GM19043 (cell line): ENCODE measurements around the gene TEX52.
"Not testable (repeated sequence)": the region's sequence is repeated elsewhere in the genome, so short reads cannot be mapped to it uniquely, and the experiment has no call there.

Source experiments
- ATAC-seq: cut with Tn5 transposase; IDR thresholded peaks from one replicate; pipeline ENCODE4 v1.9.1; 2021; ENCODE audit warnings: low read depth; ENCODE audit not compliant: unreplicated experiment

TEX52 gene

GRCh38 chr12:2868986-2869632 is 12.3 kb upstream of the TEX52 start:
- ATAC-seq: not testable (repeated sequence)

- no peak for ATAC-seq
Observed at GRCh38 chr12:2864198-2864597, 7.4 kb upstream of the TEX52 start.

DNA sequence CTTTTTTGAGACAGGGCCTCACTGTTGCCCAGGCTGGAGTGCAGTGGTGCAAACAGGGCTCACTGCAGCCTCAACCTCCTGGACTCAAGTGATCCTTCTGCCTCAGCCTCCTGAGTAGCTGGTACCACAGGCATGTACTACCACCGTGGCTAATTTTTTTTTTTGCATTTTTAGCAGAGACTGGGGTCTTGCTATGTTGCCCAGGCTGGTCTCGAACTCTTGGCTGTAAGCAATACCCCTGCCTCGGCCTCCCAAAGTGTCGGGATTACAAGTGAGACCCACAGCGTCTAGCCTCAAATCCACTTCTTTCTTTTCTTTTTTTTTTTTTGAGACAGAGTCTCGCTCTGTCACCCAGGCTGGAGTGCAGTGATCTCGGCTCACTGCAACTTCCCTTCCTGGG is 6.6 kb upstream of the TEX52 start:
- not testable (repeated sequence) for ATAC-seq

DNA sequence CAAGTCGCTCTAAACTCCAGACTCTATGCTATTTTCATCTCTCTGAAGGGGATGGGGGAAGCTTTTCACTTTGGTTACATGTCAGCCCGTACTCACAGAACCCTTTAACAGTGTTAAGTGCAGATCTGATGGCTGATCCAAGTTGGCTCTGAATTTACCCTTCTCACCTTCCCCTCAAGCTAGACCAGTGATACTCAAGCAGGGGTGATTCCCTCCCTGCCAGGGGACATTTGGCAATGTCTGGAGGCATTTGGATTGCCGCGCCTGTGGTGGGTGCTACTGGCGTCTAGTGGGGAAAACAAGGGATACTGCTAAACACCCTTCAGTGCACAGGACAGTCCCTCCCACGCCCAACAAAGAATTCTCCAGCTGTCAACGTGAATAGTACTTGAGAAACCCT is 6.0 kb upstream of the TEX52 start:
- no peak for ATAC-seq

DNA sequence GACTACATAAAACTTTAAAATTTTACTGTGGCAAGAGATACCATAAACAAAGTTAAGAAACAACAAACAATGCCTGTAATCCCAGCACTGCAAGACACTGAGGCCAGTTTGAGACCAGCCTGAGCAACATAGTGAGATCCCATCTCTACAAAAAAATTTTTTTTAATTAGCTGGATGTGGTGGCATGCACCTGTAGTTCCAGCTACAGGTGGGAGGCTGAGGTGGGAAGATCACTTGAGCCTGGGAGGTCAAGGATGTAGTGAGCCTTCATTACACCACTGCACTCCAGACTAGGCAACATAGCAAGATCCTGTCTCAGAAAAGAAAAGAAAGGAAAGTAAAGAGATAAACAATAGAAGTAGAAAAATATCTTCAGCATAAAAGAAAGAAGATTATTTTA is 3.3 kb upstream of the TEX52 start:
- no peak for ATAC-seq

- ATAC-seq: no peak
Observed at GRCh38 chr12:2858944-2859421, 2.1 kb upstream of the TEX52 start.

DNA sequence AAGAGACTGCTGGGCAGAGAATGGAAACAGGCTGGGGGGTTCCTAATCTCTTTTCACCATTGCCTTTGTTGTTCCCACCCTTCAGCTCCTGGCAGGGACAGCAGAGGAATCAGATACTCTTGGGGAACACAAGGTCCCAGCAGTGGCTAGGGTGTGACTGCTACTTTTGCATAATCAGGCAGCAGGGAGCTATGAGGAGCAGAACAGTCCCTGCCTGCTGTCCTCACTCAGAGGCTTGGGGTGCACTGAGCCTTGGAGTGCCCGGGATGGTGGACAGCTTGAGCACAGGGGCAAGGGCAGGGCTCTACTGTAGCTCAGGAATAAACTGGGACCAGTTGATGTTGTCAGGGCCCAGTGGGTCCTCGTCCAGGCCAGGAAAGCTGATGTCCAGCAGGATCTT is 1.5 kb upstream of the TEX52 start:
- ATAC-seq: no peak

DNA sequence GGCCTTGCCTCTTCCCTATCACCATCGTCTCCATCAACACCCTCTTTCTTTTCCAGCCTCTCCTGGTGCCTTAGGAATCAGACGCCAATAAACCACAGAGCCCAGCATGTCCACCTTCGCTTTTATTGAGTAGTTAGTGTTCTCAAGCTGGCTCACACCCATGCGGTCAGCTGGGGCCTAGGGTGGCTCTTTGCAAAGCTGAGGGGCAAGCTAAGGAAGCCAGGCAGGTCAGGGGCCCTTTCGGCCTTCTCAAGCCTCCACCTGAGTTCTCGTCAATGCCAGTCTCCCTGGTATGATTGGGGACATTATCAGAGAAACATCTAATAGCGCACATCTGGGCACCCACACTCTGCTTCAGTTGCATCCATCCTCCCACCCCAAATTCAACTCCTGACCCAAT is 737 bp upstream of the TEX52 start:
- ATAC-seq: no peak

DNA sequence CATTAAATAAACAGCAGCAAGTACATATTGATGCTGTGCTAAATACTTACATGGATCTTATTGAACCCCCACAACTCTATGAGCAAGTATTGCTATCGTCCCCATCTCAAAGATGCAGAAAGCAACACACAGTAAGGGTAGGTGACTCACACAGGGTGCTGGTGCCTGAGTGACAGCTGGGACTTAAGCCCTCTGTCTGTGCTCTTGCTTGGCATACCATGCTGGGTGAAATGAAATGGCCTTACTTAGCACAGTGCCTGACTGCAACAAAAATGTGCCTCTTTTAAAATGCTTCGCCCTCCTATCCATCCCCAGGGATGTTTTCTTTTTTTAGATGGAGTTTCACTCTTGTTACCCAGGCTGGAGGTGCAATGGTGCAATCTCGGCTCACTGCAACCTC is 788 bp downstream of the TEX52 start:
- no peak for ATAC-seq

DNA sequence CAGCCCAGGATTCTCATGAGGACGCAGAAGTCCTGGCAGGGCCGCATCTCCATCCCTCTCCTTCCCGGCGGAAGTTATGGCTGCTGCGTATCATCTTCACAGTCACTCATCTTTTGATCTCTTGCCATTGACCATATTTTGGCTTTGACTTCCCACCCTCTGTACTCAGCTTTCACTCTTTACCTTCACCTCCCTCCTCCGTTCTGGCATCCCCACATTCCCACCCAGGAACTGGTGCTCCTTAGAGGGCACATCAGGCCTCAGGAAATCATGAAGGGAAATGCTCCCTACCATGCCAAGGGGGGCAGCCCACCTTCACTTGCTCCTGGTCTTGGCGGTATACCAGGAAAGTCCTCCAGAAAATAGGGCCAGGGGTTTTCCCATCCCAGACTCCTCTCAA is 1.3 kb downstream of the TEX52 start:
- ATAC-seq: no peak

- no peak for ATAC-seq
Observed at GRCh38 chr12:2854669-2855453, 2.0 kb downstream of the TEX52 start.

DNA sequence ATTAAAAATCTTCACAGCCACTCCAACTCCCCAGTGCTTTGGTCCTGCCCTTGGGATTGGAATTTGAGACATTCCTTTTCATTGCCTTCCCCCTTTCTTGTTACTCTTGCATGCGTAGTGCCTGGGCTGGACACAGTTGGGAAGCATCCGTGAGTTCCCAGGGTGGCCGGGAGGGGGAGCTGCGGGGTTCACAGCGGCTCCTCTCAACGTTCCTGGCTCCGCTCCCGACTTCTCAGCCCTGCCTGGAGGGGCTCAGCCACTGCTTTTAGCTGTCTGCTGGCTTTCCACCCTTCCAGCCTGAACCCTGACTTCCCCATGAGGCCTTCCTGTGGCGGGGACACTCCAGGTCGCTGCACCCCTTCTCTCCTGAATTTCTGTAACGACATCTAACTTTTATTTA is 3.2 kb downstream of the TEX52 start:
- no peak for ATAC-seq

- no peak for ATAC-seq
Observed at GRCh38 chr12:2851931-2852330, 4.9 kb downstream of the TEX52 start.

GRCh38 chr12:2845280-2845679 is 11.6 kb downstream of the TEX52 start:
- ATAC-seq: no peak

- ATAC-seq: no peak
Observed at GRCh38 chr12:2844786-2845185, 12.1 kb downstream of the TEX52 start.

DNA sequence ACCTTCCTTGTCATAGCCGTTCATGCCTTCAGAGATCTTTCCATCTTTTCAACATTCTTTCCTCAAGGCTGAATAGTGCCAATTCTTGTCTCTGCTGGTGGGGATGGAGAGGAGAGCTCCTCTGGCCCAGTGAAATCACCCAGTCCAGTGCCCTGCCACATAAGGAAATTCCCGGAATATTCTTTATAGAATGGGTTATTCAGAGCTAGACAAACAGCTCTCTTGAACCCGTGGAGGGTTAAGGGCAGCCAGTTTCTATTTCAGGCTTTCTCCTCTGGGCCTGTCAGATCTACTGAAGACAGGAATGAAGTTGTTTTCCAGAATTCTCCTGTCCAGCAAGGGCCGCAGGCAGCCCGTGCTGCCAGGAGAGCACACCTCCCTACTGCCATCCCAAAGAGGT is 13.9 kb downstream of the TEX52 start:
- ATAC-seq: no peak

GRCh38 chr12:2841056-2841650 is 15.7 kb downstream of the TEX52 start:
- ATAC-seq: no peak

GRCh38 chr12:2836574-2836973 is 20.3 kb downstream of the TEX52 start:
- no peak for ATAC-seq

- no peak for ATAC-seq
Observed at GRCh38 chr12:2835691-2836403, 21.0 kb downstream of the TEX52 start.

- no peak for ATAC-seq
Observed at GRCh38 chr12:2834581-2835491, 22.0 kb downstream of the TEX52 start, which contains the start of gene NRIP2. Gene NRIP2 (minus strand): TSS chr12:2835035. CDS start chr12:2834983, 52 bp downstream.
